ENCODE data around the gene PRKCQ.

DNA sequence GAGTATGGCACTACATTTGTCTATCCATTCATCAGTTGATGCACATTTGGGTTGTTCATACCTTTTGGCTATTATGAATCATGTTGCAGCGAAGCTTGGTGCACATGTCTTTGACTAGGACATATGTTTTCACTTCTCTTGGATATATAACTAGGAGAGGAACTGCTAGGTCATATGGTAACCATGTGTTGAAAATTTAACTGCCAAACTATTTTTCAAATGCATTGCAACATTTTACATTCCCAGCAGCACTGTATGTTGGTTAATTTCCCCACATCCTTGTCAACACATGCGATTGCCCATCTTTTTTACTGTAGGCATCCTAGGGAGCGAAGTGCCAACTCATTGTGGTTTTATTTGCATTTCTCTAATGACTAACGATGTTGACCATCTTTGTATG is 183.4 kb downstream of the PRKCQ start:
- TF ChIP-seq GATA3 (IDR thresholded peaks at IDR 0.05; ENCODE audit: low read depth, low read length) (no peak), GATA2 (IDR thresholded peaks at IDR 0.05; ENCODE audit: low read depth, low read length) (no peak)

Data from SH-SY5Y (cell line).